ENCODE data around the gene TMEM234.

Gene TMEM234

DNA sequence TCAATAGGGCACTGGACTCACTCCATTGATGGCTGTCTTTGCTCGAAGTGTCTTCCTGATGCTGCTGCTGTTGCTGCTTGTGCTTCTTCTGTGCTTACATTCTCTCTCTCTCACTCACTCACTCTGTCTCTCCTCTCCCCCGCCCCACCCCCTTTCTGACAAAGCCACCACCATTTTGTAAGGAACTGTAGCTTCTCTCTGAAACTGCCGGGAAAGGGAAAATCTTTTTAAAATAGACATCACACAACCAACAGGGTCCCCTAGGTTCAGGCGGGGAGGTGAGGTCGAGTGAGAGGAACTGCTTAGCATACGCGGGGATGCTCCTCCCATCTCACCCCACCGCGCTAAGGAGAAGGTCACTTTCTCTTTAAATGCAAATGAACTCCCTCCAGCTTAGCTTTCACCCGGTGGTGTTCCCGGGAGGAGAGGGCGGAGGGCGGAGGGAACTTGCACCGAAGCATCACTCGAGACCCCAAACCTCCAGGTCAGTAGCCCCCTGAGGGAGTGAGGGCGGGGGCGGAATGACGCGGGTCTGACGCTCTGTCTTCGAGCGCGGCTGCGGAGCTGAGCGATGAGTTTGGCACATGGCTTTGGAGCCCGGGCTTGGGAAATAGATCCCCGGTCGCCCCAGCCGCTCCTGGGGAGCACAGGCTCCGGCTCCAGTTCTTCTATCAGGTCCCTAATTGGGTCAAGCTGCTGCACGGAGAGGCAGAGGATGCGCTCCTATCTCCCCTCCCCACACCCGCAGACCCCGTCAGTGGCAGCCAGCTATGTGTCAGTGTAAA lies 21.7 kb downstream of the TMEM234 start, which contains the start of gene CCDC28B:
Gene CCDC28B (plus strand): TSS at position 370 of the 785 bp plus-strand sequence. CDS start 1,341 bp downstream, outside the sequence.
- Histone ChIP-seq H3K4me1 (ENCODE audit: low read length) (peaks cover 43% of the 10 kb centered on the region), H3K9ac (ENCODE audit: low read length) (no peak within 1 kb of the TSS), H2AFZ (ENCODE audit: low read length) (peak within 1 kb of the TSS; percentile 68), H3K79me2 (ENCODE audit: low read length) (no peaks in the 10 kb centered on the region), H3K27ac (ENCODE audit: low read length) (no peak within 1 kb of the TSS; the same call in 1 of the 2 replicates), H3K4me3 (ENCODE audit: low read length) (peak within 1 kb of the TSS; percentile 60), H3K9me2 (replicated peaks; ENCODE audit: insufficient read depth, low read length) (no peaks in the 10 kb centered on the region), H3F3A (ENCODE audit: insufficient read depth, low read length) (peaks cover 20% of the 10 kb centered on the region), H3K36me3 (replicated peaks; ENCODE audit: insufficient read depth, low read length) (no peaks in the 10 kb centered on the region; the same call in 1 of the 2 replicates), H3K27me3 (replicated peaks; ENCODE audit: insufficient read depth, low read length) (0 out of 2 replicates have a peak, but pooled peaks cover 3% of the 10 kb centered on the region), H3K4me2 (ENCODE audit: low read depth, low read length) (peak within 1 kb of the TSS; percentile 98), H4K20me1 (ENCODE audit: insufficient read depth, low read length) (peaks cover 16% of the 10 kb centered on the region), H3K9me3 (replicated peaks; ENCODE audit: insufficient read depth, low read length) (no peaks in the 10 kb centered on the region)
- DNase-seq = no peak
- TF ChIP-seq EZH2 (optimal IDR thresholded peaks at IDR 0.05; ENCODE audit: low read depth, low read length) (no peak), EZH2phosphoT487 (IDR thresholded peaks at IDR 0.05; ENCODE audit: low read length) (no peak)
- TF ChIP-seq, protein P1, sequence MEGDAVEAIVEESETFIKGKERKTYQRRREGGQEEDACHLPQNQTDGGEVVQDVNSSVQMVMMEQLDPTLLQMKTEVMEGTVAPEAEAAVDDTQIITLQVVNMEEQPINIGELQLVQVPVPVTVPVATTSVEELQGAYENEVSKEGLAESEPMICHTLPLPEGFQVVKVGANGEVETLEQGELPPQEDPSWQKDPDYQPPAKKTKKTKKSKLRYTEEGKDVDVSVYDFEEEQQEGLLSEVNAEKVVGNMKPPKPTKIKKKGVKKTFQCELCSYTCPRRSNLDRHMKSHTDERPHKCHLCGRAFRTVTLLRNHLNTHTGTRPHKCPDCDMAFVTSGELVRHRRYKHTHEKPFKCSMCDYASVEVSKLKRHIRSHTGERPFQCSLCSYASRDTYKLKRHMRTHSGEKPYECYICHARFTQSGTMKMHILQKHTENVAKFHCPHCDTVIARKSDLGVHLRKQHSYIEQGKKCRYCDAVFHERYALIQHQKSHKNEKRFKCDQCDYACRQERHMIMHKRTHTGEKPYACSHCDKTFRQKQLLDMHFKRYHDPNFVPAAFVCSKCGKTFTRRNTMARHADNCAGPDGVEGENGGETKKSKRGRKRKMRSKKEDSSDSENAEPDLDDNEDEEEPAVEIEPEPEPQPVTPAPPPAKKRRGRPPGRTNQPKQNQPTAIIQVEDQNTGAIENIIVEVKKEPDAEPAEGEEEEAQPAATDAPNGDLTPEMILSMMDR (IDR thresholded peaks at IDR 0.05; ENCODE audit: low read length) = no peak

DNA sequence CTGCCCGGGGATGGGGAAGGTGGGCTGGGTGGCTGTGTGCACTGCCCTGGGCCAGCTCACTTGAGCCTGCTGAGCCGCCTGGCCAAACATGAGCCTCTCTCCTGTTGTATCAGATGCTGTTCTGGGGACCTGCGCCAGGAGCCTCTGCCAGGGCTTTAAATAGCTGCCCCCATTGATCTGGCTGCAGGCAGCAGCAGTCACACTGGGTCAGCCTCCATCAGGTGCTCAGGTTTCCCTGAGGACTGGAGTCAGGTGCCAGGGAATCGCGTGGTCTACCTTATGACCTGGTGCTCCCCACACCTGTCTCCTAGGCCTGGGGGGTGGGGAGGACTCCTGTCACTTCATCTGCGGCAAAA lies 22.5 kb downstream of the TMEM234 start:
- no peaks in the 10 kb centered on the region for H3K9me2 ChIP-seq (replicated peaks; ENCODE audit: insufficient read depth, low read length)
- TF ChIP-seq EZH2phosphoT487 (IDR thresholded peaks at IDR 0.05; ENCODE audit: low read length) = no peak
- TF ChIP-seq EZH2 (optimal IDR thresholded peaks at IDR 0.05; ENCODE audit: low read depth, low read length) = no peak
- TF ChIP-seq, protein P1 (IDR thresholded peaks at IDR 0.05; ENCODE audit: low read length) = no peak
- H3K4me2 ChIP-seq (ENCODE audit: low read depth, low read length) = no peak overlapping the region
- H3F3A ChIP-seq (ENCODE audit: insufficient read depth, low read length) = peaks cover 27% of the 10 kb centered on the region
- H4K20me1 ChIP-seq (ENCODE audit: insufficient read depth, low read length) = peaks cover 22% of the 10 kb centered on the region
- H3K27ac ChIP-seq (ENCODE audit: low read length) = no peak overlapping the region
- 0 out of 2 replicates have a peak, but pooled peaks cover 3% of the 10 kb centered on the region for H3K27me3 ChIP-seq (replicated peaks; ENCODE audit: insufficient read depth, low read length)
- no peaks in the 10 kb centered on the region for H3K9me3 ChIP-seq (replicated peaks; ENCODE audit: insufficient read depth, low read length)
- no peak for DNase-seq
- H3K79me2 ChIP-seq (ENCODE audit: low read length) = no peaks in the 10 kb centered on the region
- no peaks in the 10 kb centered on the region; the same call in 1 of the 2 replicates for H3K36me3 ChIP-seq (replicated peaks; ENCODE audit: insufficient read depth, low read length)
- H2AFZ ChIP-seq (ENCODE audit: low read length) = no peak overlapping the region
- H3K4me1 ChIP-seq (ENCODE audit: low read length) = peaks cover 48% of the 10 kb centered on the region
- H3K4me3 ChIP-seq (ENCODE audit: low read length) = no peak overlapping the region
- H3K9ac ChIP-seq (ENCODE audit: low read length) = no peak overlapping the region

DNA sequence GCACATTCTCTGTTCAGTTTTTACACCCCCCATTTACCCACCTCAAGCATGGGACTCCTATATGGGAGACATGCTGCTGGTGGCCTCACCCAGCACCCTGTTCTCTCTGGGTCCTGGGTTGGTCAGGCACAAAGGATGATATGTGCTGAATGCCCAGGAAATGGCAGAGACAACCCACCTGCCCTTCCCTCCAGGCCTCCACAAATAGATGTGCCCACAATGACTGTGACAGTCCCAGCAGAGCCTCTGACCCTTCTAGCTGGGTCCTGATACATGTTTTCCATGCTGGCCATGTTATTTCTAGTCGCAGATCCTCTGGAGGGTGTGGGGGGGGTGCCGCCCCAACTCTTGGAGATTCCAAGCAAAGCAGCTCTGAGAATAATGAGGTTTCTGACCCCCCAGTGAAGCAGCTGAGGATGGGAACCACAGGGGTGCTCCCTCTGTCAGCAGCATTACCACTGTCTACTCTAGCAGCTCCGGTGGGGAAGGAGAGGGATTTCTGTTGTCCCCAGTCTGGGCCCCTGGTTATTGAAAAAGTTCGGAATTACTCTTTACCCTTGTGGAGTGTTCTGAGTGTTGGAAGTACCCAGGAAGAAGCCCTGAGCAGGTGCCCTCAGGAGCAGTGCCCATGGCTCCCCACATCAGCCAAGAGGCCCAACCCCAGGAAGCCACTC lies 23.0 kb downstream of the TMEM234 start:
- Histone ChIP-seq H3K4me2 (ENCODE audit: low read depth, low read length) (no peak overlapping the region), H3K36me3 (replicated peaks; ENCODE audit: insufficient read depth, low read length) (peaks cover 3% of the 10 kb centered on the region), H3F3A (ENCODE audit: insufficient read depth, low read length) (peaks cover 29% of the 10 kb centered on the region), H3K9ac (ENCODE audit: low read length) (no peak overlapping the region), H3K9me2 (replicated peaks; ENCODE audit: insufficient read depth, low read length) (no peaks in the 10 kb centered on the region), H3K4me3 (ENCODE audit: low read length) (no peak overlapping the region), H3K4me1 (ENCODE audit: low read length) (peaks cover 52% of the 10 kb centered on the region), H2AFZ (ENCODE audit: low read length) (no peak overlapping the region), H3K9me3 (replicated peaks; ENCODE audit: insufficient read depth, low read length) (no peaks in the 10 kb centered on the region), H3K27me3 (replicated peaks; ENCODE audit: insufficient read depth, low read length) (0 out of 2 replicates have a peak, but pooled peaks cover 3% of the 10 kb centered on the region), H4K20me1 (ENCODE audit: insufficient read depth, low read length) (peaks cover 22% of the 10 kb centered on the region), H3K27ac (ENCODE audit: low read length) (no peak overlapping the region), H3K79me2 (ENCODE audit: low read length) (no peaks in the 10 kb centered on the region)
- no peak for TF ChIP-seq EZH2 (optimal IDR thresholded peaks at IDR 0.05; ENCODE audit: low read depth, low read length)
- TF ChIP-seq EZH2phosphoT487 (IDR thresholded peaks at IDR 0.05; ENCODE audit: low read length) = no peak
- no peak for DNase-seq
